OCI-LY3 (cell line): ENCODE data around the gene JAKMIP2.

Experiments used
- EZH2phosphoT487 ChIP-seq: fragments of 200-600 bp; shearing (Covaris generic); IDR thresholded peaks from 2 replicates; pipeline ENCODE4 v1.6.1; 2018; ENCODE audit warnings: antibody characterized with exemption, mixed run types, low read depth
- TF ChIP-seq, protein P1 (sequence below): fragments of 200-600, 300-600 bp; sonication (generic); IDR thresholded peaks from 2 replicates; pipeline ENCODE4 v1.5.1; 2014; ENCODE audit warnings: antibody characterized with exemption, low read length, low read depth

- TF ChIP-seq, protein P1, sequence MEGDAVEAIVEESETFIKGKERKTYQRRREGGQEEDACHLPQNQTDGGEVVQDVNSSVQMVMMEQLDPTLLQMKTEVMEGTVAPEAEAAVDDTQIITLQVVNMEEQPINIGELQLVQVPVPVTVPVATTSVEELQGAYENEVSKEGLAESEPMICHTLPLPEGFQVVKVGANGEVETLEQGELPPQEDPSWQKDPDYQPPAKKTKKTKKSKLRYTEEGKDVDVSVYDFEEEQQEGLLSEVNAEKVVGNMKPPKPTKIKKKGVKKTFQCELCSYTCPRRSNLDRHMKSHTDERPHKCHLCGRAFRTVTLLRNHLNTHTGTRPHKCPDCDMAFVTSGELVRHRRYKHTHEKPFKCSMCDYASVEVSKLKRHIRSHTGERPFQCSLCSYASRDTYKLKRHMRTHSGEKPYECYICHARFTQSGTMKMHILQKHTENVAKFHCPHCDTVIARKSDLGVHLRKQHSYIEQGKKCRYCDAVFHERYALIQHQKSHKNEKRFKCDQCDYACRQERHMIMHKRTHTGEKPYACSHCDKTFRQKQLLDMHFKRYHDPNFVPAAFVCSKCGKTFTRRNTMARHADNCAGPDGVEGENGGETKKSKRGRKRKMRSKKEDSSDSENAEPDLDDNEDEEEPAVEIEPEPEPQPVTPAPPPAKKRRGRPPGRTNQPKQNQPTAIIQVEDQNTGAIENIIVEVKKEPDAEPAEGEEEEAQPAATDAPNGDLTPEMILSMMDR = no peak
- TF ChIP-seq EZH2phosphoT487 = no peak
Measured at GRCh38 chr5:147731431-147732290, 50.9 kb downstream of the JAKMIP2 start.
